Adrenal gland (tissue), 12 donors: ENCODE results near the gene CDCA4. TPM values are rescaled to one million over a fixed set of nuclear protein-coding genes. Genes with fewer than 3 reads are reported as not detected.
"Not testable (repeated sequence)": the region's sequence is repeated elsewhere in the genome, so short reads cannot be mapped to it uniquely, and the experiment has no call there.

Experiments used
- DNase-seq, 7 donors: peaks; one replicate each; pipeline ENCODE4 v3.0.0-alpha.2; 2019 to 2020
- H3K27ac ChIP-seq, 5 donors: fragments of 200-600 bp; sonication (generic) in 4 of 5; 1 replicate in 3 of 5; 2 replicates in 2 of 5; pipeline versions ENCODE4 v1.5.1 to v1.8.0; 2016 to 2020; ENCODE audit warnings: mild to moderate bottlenecking in 1 of 5
- H3K27me3 ChIP-seq: fragments of 200-600 bp; 2 replicates; pipeline ENCODE4 v1.8.0; 2021
- H3K36me3 ChIP-seq, 2 donors: fragments of 200-600 bp; replicated peaks in 1 of 2; 1 replicate in 1 of 2; 2 replicates in 1 of 2; pipeline versions ENCODE4 v1.5.1 to v1.8.0; 2018 to 2022
- H3K4me1 ChIP-seq, 2 donors: fragments of 200-600 bp; replicated peaks in 1 of 2; 1 replicate in 1 of 2; 2 replicates in 1 of 2; pipeline versions ENCODE4 v1.5.1 to v1.8.0; 2018 to 2021
- H3K4me3 ChIP-seq, 4 donors: fragments of 200-600 bp; sonication (generic) in 3 of 4; one replicate each; pipeline ENCODE4 v1.5.1; 2016 to 2018
- H3K9me3 ChIP-seq, 3 donors: fragments of 200-600 bp; sonication (generic) in 1 of 3; replicated peaks in 1 of 3; 1 replicate in 2 of 3; 2 replicates in 1 of 3; pipeline versions ENCODE4 v1.5.1 to v1.8.0; 2016 to 2021
- CTCF ChIP-seq, 6 experiments: fragments of 450-650 bp in 4 of 6; fragments of 200-600 bp in 2 of 6; sonication (generic) in 1 of 6; IDR thresholded peaks; 1 replicate in 5 of 6; 2 replicates in 1 of 6; pipeline versions ENCODE4 v1.5.1 to v1.8.0; 2016 to 2021; ENCODE audit warnings: antibody characterized with exemption in 6 of 6, mild to moderate bottlenecking in 2 of 6, moderate library complexity in 1 of 6
- POLR2A ChIP-seq, 2 donors: fragments of 450-650 bp; IDR thresholded peaks; one replicate each; pipeline ENCODE4 v1.6.1; 2017; ENCODE audit warnings: antibody characterized with exemption in 2 of 2, mild to moderate bottlenecking in 2 of 2, moderate library complexity in 1 of 2
- WGBS, 4 donors: extraction: QIAGEN DNeasy Blood & Tissue Kit in 2 of 4; methylation state at CpG; one replicate each; pipeline versions ENCODE4 v1.1.5 to v1.1.7; 2013 to 2017; 5-methylcytosine and 5-hydroxymethylcytosine counted together
- intact Hi-C, 2 donors: fragments of 100-400 bp; cut with DNase I; formaldehyde crosslinking; loops; one replicate each; pipeline versions ENCODE4 v1.14.1 to v1.15.0; 2022 to 2023
- polyA plus RNA-seq, 3 donors: library from polyadenylated mRNA; stranded (reverse); fragments of 200-250 nt in 2 of 3; fragments of 350-450 nt in 1 of 3; fragmentation: Illumina TruSeq in 1 of 3; extraction: RNeasy Lipid Tissue Mini Kit (QIAGEN cat#74804) in 1 of 3; gene quantifications; one replicate each; pipeline ENCODE4 v1.2.3, GENCODE V29; 2013 to 2014
- total RNA-seq, 9 donors: library from RNA; depleted of rRNA in 4 of 9; stranded (reverse); fragments of >200 nt in 4 of 9; fragments of 120-200 nt in 1 of 9; fragmentation: NEBNext Ultra II Directional in 1 of 9; extraction: Animal tissue kit (Norgen Biotek cat#: 25700) in 1 of 9; gene quantifications; one replicate each; pipeline versions ENCODE4 v1.1.0 to v1.2.4, GENCODE V29; 2013 to 2023
- donor health status: healthy with polysubstance abuse.
- donor health status: Bipolar disorder and iron deficiency.
- donor health status: DM: yes; HTN: yes; CAD: no.
- donor health status: DM: no; HTN: no; CAD: no.
- donor health status: DM: no; HTN: no; CAD: no.
- donor health status: DM: yes; HTN: yes; CAD: no.

CDCA4 gene
- total and polyA plus RNA-seq, 12 donors: 0.66 to 10.5 (median 4.1) TPM

- H3K27ac ChIP-seq: no peak overlapping the region
- TF ChIP-seq CTCF (IDR thresholded peaks at IDR 0.05) (no peak), POLR2A (IDR thresholded peaks at IDR 0.05) (no peak)
- no peaks in the 10 kb centered on the region for H3K36me3 ChIP-seq
- H3K27me3 ChIP-seq: no peaks in the 10 kb centered on the region
- no peaks in the 10 kb centered on the region for H3K9me3 ChIP-seq
- WGBS, 4 donors: 60 to 78% (median 69%) methylated on average over 9 of the region's 9 CpGs
- H3K4me1 ChIP-seq: peaks cover 0 to 7% of the 10 kb centered on the region in 2 donors
- intact Hi-C loops: no loop called here
- no peak overlapping the region for H3K4me3 ChIP-seq
- DNase-seq: no peak
Measured at GRCh38 chr14:105030836-105031396, 10.0 kb upstream of the CDCA4 start.

GRCh38 chr14:105030194-105030593 is 9.3 kb upstream of the CDCA4 start:
- peaks cover 0 to 7% of the 10 kb centered on the region in 2 donors for H3K4me1 ChIP-seq
- no peak overlapping the region for H3K27ac ChIP-seq
- no peaks in the 10 kb centered on the region for H3K27me3 ChIP-seq
- no peaks in the 10 kb centered on the region for H3K36me3 ChIP-seq
- intact Hi-C loops: no loop called here
- no peak overlapping the region for H3K4me3 ChIP-seq
- TF ChIP-seq CTCF (IDR thresholded peaks at IDR 0.05) (no peak), POLR2A (IDR thresholded peaks at IDR 0.05) (no peak)
- WGBS, 4 donors: 76 to 100% (median 81%) methylated on average over 2 of the region's 2 CpGs
- no peak for DNase-seq
- no peaks in the 10 kb centered on the region for H3K9me3 ChIP-seq

DNA sequence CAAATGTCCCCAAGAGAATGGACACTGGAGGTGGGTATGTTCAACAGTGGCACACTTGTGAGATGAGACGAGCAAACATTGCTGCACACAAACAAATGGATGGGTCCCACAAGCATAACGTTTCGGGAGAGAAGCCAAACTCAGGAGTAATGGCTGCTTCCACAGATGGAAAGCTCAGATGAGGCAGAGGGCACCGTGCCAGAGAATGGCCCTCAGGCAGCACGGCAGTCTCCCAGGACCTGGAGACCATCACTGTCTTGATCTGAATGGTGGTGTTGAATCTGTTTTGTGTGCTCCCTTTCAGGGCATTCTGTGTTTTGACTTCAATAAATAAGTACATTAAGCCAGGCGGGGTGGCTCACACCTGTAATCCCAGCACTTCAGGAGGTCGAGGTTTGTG is 8.5 kb upstream of the CDCA4 start:
- TF ChIP-seq POLR2A (IDR thresholded peaks at IDR 0.05): no peak
- no peak for TF ChIP-seq CTCF (IDR thresholded peaks at IDR 0.05)
- peaks cover 3 to 11% of the 10 kb centered on the region in 2 donors for H3K4me1 ChIP-seq
- WGBS, 4 donors: 78 to 86% (median 82%) methylated on average over 5 to 7 of the region's 7 CpGs

GRCh38 chr14:105028251-105028927 is 7.5 kb upstream of the CDCA4 start:
- Histone ChIP-seq H3K9me3 (no peaks in the 10 kb centered on the region), H3K27ac (no peak overlapping the region), H3K36me3 (no peaks in the 10 kb centered on the region), H3K27me3 (no peaks in the 10 kb centered on the region), H3K4me1 (peaks cover 10 to 20% of the 10 kb centered on the region in 2 donors), H3K4me3 (no peak overlapping the region)
- peak in 5 of 7 donors; percentile 35 to 63 (median 50) for DNase-seq
- intact Hi-C loops: loop anchor here in 1 of 2 donors (5.0 kb wide), 1 partner anchor 46 kb away; no protein-coding TSS in a partner anchor
- TF ChIP-seq POLR2A (IDR thresholded peaks at IDR 0.05): no peak
- TF ChIP-seq CTCF (IDR thresholded peaks at IDR 0.05): no peak
- 74 to 79% (median 77%) methylated on average over 10 to 12 of the region's 12 CpGs for WGBS, 4 donors

More for the DNA sequence above, 8.5 kb upstream of the CDCA4 start:
- no peak for DNase-seq
- Histone ChIP-seq H3K9me3 (no peaks in the 10 kb centered on the region), H3K36me3 (no peaks in the 10 kb centered on the region), H3K27me3 (no peaks in the 10 kb centered on the region), H3K27ac (no peak overlapping the region), H3K4me3 (no peak overlapping the region)
- intact Hi-C loops: loop anchor here in 1 of 2 donors (5.0 kb wide), 1 partner anchor 47 kb away; no protein-coding TSS in a partner anchor

GRCh38 chr14:105027718-105028117 is 6.8 kb upstream of the CDCA4 start:
- not testable (repeated sequence) for DNase-seq
- intact Hi-C loops: loop anchor here in 1 of 2 donors (5.0 kb wide), 1 partner anchor 45 kb away; no protein-coding TSS in a partner anchor
- 67 to 82% (median 75%) methylated on average over 4 of the region's 4 CpGs for WGBS, 4 donors

More at GRCh38 chr14:105027718-105028117, 6.8 kb upstream of the CDCA4 start:
- H3K27me3 ChIP-seq, H3K9me3 ChIP-seq, H3K4me3 ChIP-seq, H3K36me3 ChIP-seq, H3K27ac ChIP-seq: not testable (repeated sequence)
- peaks cover 10 to 20% of the 10 kb centered on the region in 2 donors for H3K4me1 ChIP-seq
